GM18861 (cell line): Measurements from ENCODE around the gene EXOC6.
"Not testable (repeated sequence)": the region's sequence is repeated elsewhere in the genome, so short reads cannot be mapped to it uniquely, and the experiment has no call there.

Experiments
- ATAC-seq: cut with Tn5 transposase; IDR thresholded peaks from one replicate; pipeline ENCODE4 v1.9.1; 2021; ENCODE audit not compliant: unreplicated experiment

The EXOC6 gene

GRCh38 chr10:92931597-92931996 is 83.3 kb downstream of the EXOC6 start:
- no peak for ATAC-seq

GRCh38 chr10:92937876-92938275 is 89.6 kb downstream of the EXOC6 start:
- ATAC-seq = no peak

- no peak for ATAC-seq
Observed at GRCh38 chr10:92938841-92939240, 90.5 kb downstream of the EXOC6 start.

GRCh38 chr10:92942226-92942625 is 93.9 kb downstream of the EXOC6 start:
- ATAC-seq = no peak

GRCh38 chr10:92946491-92946890 is 98.2 kb downstream of the EXOC6 start:
- ATAC-seq = no peak

GRCh38 chr10:92952573-92952972 is 104.3 kb downstream of the EXOC6 start:
- ATAC-seq = not testable (repeated sequence)

GRCh38 chr10:92957223-92958010 is 109.1 kb downstream of the EXOC6 start:
- no peak for ATAC-seq

- ATAC-seq = no peak
Observed at GRCh38 chr10:92961638-92962037, 113.3 kb downstream of the EXOC6 start.

GRCh38 chr10:92965314-92965713 is 117.0 kb downstream of the EXOC6 start:
- ATAC-seq = no peak

- ATAC-seq = no peak
Observed at GRCh38 chr10:92967641-92968040, 119.3 kb downstream of the EXOC6 start.

GRCh38 chr10:92969151-92969550 is 120.8 kb downstream of the EXOC6 start:
- no peak for ATAC-seq

GRCh38 chr10:92970301-92971070 is 122.2 kb downstream of the EXOC6 start:
- no peak for ATAC-seq

- no peak for ATAC-seq
Observed at GRCh38 chr10:92972066-92972870, 123.9 kb downstream of the EXOC6 start.

GRCh38 chr10:92972886-92973285 is 124.6 kb downstream of the EXOC6 start:
- ATAC-seq = no peak

- ATAC-seq = not testable (repeated sequence)
Observed at GRCh38 chr10:92976278-92976677, 128.0 kb downstream of the EXOC6 start.

- no peak for ATAC-seq
Observed at GRCh38 chr10:92989250-92989649, 140.9 kb downstream of the EXOC6 start.

GRCh38 chr10:92990615-92991014 is 142.3 kb downstream of the EXOC6 start:
- no peak for ATAC-seq

- ATAC-seq = no peak
Observed at GRCh38 chr10:92991513-92991912, 143.2 kb downstream of the EXOC6 start.

- no peak for ATAC-seq
Observed at GRCh38 chr10:92993699-92994272, 145.5 kb downstream of the EXOC6 start.

GRCh38 chr10:92995509-92995908 is 147.2 kb downstream of the EXOC6 start:
- no peak for ATAC-seq

- ATAC-seq = no peak
Observed at GRCh38 chr10:92997620-92998019, 149.3 kb downstream of the EXOC6 start.
